Anterior cingulate cortex (tissue), 58 donors: ENCODE results near the gene DHRS9.

Experiments used
- DNase-seq, 58 donors: peaks; one replicate each; lab custom pipeline; 2025; lab: John Stamatoyannopoulos, UW

Gene DHRS9

DNA sequence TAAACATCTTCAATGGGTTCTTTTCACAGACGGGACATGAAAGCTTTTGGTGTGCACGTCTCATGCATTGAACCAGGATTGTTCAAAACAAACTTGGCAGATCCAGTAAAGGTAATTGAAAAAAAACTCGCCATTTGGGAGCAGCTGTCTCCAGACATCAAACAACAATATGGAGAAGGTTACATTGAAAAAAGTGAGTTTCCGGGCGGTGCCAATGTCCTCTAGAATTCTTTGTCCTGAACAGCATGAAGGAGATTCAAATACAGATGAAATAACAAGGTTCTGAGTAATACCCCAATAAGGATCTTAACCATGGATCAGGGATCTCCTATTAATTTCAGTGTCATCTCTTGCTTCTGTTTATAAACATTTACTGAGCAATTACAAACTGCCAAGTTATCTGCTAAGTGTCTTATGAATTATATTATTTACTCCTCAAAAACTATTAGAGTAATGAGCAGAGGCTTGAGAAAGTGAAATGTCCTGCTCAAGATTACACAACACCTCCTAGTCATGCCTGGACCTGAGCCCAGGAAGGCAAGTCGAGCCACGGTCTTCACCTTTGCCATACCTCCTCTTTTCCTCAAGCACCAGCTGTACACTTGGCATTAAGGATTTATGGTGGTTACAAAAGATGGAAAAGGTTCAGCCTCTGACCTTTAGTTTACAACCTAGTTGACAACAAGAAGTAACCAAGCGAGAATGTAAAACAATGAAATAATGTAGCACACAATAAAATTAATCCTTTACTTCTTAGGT is 22.6 kb downstream of the DHRS9 start:
- no peak for DNase-seq

DNA sequence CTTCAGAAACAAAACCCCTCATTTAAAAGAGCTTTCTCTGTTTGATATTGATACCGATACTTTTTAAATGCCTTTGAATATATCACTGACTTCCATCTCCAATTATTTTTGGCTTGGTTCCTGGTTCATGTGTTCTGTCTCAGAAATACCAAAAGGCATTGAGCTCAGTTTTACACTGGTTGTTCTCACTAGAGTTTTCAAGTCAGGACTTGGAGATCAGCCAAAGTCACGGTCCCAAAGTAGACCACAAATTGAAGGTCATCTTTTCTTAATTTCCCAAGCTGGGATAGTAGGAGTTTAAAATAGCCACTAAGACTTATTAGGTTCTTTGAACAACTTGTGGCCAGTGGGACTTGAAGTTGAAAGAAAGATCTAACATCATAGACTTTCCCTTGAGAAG is 24.2 kb downstream of the DHRS9 start:
- DNase-seq, result no peak

DNA sequence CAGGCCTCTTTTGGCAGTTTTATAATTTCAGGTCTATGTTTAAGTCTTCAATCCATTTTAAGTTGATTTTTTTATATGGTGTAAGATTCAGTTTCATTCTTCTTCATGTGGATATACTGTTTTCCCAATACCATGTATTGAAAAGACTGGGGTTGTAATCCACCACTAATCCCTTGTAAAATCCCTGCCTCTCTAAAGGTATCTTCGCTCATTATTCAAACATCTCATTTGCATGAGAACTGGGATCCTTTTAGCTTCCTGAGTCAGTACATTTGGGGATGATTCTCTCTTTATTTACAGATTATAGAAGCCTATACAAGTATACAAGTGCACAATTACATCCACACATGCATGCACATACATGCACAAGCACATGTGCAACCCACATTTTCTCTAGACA is 25.3 kb downstream of the DHRS9 start:
- DNase-seq, result no peak

DNA sequence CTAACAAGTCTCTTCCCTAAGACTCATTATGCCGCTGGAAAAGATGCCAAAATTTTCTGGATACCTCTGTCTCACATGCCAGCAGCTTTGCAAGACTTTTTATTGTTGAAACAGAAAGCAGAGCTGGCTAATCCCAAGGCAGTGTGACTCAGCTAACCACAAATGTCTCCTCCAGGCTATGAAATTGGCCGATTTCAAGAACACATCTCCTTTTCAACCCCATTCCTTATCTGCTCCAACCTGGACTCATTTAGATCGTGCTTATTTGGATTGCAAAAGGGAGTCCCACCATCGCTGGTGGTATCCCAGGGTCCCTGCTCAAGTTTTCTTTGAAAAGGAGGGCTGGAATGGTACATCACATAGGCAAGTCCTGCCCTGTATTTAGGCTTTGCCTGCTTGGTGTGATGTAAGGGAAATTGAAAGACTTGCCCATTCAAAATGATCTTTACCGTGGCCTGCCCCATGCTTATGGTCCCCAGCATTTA is 26.3 kb downstream of the DHRS9 start:
- no peak for DNase-seq

DNA sequence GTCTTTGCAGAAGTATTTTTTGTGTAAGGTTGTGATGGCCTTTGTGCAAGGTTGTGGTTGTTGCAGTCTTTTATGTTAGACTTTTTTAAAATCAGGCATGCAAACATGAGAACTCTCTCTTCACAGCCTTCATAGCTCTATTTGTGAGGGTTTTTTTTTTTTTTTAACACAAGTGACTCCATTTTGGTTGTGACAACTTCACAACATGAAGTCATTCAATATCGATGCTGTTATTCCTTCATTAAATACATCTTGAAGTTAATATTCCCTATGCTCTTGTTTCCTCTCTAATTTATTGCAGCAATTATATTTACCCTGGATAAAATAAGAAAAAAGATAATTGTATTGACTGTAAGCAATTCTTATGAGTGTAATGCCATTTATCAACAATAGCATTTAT is 35.5 kb downstream of the DHRS9 start:
- DNase-seq, result no peak

DNA sequence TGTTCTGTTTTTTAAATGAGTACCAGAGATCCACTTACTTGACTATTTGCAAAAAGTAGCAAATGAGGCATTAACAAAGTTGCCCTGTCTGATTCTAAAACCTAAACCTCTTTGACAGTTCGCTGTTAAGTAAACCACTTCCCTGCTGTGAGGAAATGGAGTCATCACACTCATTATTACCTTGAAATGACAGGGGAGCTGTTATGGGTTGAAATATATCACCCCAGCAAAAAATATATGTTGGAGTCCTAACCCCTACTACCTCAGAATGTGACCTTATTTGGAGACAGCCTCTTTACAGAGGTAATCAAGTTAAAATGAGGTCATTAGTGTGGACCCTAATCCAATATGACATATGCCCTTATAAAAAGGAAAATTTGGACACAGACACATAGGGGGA is 36.1 kb downstream of the DHRS9 start:
- DNase-seq, result no peak

DNA sequence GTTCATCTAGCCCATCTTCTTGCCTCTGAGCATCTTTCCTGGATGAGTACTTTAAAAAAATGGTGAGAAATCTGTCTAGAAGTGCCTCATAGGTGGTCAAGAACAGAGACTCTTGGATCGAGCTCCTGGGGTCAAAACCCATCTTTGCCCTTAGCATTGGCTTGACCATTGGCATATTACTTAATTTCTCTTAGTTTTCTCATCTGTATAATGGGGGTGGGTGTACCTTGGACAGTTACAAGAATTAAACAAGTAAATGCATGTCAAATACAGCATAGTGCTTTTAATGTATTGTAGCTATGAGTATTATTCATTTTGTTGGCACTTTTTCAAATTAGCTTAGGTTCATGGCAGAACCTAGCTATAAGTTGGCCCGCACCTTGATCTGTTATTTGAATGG is 36.8 kb downstream of the DHRS9 start:
- no peak for DNase-seq

DNA sequence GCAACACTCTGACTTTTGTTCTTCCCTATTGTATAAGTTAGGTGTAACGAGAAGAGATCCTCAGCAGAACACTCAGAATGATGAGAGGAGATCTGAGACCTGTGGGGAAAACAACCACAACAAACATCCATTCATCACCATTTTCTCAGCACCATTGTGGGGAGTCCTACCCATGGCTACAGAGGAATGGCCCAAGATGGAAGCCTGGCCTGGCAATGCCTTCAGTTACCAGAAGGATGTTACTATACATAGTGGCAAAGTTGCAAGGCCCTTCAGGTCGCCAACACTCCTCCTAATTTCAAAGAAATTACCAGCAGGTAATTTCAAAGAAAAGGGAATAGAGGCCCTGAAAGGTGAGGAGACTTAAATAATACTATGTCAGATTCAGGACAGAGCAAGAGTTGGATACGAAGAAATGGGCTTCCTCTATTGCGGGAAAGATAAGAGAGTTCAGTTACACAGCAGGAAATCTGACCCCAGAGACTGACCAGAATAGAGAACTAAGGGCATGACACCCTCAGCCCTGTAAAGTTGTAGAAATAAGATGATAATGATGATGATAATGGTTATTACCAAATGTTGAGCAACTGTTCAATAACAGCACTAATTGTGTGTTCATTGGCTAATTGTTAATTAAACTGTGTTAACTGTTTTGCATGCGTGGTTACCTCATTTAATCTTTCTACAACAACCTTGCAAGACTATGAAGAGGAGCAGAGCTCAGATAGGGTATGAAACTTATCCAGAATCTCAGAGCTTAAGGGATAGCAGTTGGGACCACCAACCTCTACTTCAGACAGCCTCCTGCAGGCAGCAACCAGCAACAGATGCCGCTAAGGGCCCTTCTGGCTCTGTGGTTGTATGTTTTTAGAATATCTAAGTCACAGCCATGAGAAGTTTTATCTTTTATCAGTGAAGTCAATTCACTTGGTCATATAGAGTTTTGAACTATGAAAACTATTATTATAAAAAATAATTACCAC is 37.5 kb downstream of the DHRS9 start:
- no peak for DNase-seq

DNA sequence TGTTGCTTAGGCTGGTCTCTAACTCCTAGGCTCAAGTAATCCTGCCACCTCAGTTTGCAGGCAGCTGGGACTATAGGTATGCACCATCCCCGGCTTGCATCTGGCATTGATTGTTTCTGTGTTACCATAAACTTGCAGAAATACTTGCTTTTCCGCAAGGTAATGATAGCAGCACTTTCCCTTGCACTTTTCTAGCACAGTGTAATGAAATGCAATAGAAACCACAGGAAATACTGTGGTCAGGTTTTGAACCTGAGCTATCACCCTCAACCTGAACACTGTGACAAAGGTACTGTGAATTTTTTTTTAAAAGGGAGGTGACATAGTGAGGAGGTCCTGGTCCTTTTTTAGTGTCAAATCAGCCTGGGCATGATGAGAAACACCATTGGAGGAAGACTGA is 38.3 kb downstream of the DHRS9 start:
- DNase-seq, result no peak

DNA sequence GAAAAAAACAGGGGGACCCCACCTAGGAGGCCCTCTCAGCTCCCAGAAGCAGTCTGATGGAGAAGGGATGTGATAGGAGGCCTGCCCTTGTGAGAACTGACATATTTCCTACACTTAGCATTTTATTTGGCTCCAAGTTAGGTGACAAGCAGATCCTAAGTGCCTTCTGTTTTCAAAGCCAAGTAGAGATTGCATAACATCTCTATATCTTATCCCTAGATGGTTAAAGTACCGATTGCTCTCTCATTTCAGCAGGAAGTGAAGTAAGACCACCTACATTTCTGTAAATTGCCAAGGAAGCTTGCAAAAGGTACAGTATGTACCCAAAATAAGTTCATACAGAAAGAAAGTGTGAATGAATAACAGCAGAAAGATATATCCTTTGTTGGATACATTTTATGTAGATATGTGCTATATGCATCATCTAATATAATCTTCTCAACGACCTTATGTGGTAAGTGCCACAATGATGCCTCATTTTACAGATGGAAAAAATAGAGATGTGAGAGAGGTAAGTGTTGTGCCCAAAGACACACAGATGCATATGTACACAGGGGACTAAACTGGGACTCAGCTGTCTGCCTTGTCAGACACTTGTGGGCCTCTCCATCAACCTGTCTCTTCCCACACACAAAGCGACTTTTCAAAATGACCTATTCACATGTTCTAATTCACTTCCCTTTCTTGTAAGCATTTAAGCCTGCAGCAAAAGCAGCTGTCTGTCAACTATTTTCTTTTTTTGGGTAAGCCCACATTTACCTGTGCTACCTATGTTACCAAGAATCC is 38.9 kb downstream of the DHRS9 start:
- no peak for DNase-seq

DNA sequence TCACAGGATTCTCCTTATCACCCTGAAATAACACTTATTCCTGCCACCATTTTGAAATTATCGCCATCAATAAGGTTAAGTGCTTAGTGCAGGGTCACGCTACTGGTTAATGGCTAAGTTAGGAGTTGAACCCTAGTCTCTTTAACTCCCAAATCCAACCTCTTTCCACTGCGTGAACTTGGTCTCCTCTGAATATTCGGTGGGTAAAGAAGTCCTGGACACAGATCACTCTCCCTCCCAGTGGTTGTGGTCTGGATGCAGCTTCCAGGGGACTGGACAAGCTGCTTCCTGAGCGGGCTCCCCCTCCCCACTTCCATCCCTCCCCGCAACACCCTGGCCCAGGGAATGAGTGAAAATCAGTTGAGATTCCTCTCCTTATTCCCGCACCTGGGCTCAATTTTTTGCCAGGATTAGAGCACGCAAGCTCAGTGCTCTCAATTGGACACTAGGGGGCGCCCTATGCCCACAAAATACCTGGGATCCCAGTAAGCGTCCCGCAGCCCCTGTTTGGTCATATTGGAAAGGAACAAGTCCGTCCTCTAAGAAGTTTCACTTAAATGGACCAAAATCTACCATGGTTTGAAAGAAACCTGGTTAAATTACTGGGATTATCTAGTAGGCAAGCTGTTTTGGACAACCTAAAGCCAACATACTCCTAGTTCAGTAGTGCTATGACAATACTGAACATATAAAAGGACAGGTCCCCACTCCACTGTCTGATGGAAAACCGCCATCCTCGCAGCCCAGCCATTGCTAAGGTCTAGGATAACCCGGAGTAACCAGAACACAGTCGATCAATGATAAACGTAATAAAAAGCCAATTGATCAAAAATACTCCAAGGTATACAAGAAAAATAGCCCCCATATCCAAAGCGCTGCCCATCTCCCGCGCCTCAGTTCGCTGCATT is 40.4 kb downstream of the DHRS9 start:
- DNase-seq, result peak in 55 of 58 donors; percentile 8 to 84 (median 57)

DNA sequence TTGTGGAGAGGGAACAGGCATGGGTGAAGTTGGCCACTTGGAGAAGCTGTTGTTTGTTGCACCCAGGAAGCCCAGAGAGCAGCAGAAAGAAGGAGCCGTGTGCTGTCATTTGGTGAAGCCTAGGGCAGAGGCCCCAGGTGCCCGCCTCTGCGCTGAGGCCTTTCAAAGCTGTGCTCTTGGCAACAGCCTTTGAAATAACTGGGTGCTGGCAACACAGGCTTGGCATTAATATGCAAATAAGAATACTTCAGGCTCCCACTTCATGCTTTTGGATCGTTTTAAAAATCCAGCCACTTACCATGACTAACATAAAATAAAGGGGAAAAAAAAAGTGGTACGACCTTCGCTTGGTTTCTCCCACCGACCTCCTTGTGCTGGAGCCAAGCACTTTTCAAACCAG is 41.1 kb downstream of the DHRS9 start:
- peak in 1 of 58 donors; percentile 2 for DNase-seq

DNA sequence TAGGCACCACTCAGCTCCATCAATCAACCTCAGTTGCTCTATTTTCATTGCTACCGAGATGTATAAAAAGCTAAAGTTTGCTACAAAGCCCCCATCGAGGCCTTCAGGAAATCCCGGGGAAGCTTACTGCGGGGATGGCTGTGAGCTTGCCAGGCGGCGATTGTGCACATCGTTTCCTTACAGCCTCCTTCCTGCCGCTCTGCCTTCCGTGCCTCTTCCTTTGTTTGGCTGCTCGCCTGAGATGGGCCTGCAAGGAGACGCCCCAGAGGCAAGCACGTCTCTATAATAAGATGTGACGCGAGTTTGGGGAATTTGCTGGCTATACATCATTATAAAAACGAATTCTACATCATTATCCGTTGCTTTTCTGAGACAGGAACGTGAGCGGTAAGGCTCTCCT is 41.6 kb downstream of the DHRS9 start:
- no peak for DNase-seq

DNA sequence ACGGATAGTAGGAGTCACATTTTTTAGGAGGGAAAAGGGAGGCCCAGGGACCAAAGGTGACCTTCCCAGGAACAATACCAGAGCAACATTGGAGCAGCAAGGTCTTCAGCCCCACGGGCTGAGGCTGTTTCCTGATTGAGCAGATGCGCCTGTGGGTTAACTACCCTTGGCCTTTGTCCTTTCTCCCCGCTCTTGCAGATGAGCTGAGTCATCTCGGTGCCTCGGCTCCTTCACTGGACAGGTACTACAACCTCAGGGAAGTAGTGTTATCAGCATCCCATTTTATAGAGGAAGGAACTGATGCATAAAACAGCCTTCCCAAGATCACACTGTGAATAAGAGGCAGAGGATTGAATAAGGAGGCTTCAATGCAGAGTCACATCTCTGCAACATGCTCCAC is 43.5 kb downstream of the DHRS9 start:
- DNase-seq, result no peak

DNA sequence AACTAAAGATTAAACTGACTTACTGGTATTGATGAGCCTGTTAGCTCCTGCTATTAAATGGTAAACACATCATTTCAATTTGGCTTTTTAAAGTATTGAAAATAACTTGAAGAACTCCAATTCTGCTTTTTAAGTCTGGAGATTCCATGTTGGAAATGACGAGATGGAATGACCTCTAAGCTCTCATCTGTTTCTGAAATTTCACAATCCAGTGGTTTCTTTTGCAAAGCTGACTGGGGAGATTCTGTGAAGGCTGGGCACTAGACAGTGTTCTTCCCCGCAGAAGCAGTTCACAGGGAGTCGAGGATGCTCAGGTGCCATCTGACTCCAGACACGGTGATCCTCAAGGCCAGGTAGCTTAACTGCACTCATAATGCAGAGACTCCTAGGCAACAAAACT is 44.7 kb downstream of the DHRS9 start:
- DNase-seq, result no peak

DNA sequence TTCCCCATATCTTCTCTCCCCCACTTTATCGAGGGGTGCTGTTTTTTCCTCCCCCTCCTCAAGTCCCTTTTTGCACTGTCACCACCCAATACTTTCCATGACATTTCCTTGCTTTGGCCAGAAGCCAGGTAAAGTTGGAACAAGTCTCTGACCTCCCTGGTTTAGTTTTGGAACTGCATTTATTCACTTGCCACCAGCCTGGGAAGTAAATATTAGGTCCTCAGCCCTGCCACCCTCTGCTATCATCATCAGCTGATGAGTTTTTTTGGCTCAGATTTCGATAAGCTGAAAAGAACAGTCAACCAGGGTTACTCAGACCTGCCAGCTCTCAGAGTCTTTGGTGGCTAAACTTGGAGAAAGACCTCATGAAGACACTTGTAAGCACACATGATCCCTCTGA is 47.0 kb downstream of the DHRS9 start:
- DNase-seq, result no peak

DNA sequence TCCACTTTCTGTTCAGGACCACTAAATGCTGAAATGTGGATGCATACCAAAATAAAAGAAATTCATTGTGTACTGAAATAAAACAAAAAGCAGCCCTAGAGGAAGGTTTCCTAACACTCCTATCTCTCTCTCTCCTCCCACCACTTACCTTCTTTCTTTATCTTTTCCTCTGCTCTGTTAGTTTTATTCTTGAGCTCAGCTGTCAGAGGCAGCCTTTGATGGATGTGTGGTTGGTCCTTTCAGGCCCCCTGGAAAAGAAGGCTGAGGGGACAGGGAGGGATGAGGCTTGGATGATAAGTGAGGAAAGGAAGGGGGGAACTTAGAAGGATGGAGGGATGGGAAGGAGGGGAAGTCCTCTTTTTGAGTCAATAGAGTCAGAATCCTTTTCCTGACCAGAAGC is 47.6 kb downstream of the DHRS9 start:
- DNase-seq, result no peak

DNA sequence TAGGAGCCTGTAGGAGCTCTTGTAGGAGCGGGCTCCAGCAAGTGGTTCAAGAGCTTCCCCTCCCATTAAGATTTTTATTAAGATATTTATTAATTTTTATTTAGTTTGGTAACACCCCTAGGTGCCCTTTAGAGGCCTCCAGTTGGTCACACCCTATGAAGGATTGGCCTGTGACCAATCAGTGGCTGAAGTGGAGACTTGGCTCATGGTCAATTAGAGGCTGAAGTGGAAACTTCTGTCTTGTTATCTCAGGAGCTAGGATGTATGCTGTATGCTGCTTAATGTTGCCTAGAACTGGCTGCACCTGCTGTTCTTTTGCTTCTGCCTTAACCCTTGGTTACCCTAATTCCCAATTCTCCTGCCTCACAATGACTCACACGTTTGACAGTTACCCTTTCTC is 48.7 kb downstream of the DHRS9 start:
- no peak for DNase-seq

DNA sequence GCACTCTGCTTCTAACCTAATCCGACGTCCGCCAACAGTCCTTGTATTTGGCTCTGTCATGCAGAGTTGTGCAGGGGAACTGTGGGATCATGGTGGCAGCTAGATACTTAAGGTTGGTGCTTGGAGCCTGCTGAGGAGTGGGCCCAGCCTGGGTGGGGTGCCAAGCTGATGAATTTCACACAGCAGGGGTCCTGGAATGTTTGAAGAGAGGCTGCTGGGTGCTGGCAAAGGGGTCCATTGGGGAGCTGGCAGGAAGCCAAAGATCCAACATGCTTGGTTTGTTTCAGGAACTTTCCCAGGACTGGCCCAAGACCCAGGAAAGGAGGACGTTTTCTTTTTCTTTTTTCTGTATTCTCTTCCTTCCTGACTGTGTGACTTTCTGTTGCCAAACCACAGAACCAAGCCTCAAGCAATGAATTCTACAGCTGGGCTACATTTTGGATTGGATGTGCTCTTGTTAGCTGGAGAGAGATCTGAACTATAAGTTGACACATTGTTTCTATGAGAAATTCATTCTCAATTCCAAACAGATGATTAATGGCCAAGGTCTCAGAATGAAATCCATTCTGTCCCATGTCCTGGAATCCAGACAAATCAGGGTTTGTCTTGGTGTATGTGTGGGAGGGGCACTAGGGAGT is 49.9 kb downstream of the DHRS9 start:
- DNase-seq, result no peak
